RWPE2 (cell line): ENCODE measurements around the gene UBLCP1.

Experiments used
- ATAC-seq: fragments of 200-7000 bp; cut with Tn5 transposase; 3 replicates; pipeline ENCODE4 v1.9.1; 2021; ENCODE audit warnings: low read depth
- DNase-seq: peaks from one replicate; pipeline ENCODE4 v3.0.0-alpha.2; 2020; ENCODE audit warnings: low spot score
- H3K27ac ChIP-seq: fragments of 450-650 bp; 2 replicates; pipeline ENCODE4 v1.5.1; 2017; ENCODE audit warnings: mild to moderate bottlenecking; ENCODE audit not compliant: poor library complexity, severe bottlenecking
- H3K27me3 ChIP-seq: fragments of 250-450 bp; sonication (Bioruptor Pico); 2 replicates; pipeline ENCODE4 v1.5.1; 2021; ENCODE audit warnings: mild to moderate bottlenecking, moderate library complexity; ENCODE audit not compliant: insufficient read depth, poor library complexity, severe bottlenecking
- H3K36me3 ChIP-seq: fragments of 250-450 bp; sonication (Bioruptor Pico); 2 replicates; pipeline ENCODE4 v1.5.1; 2020; ENCODE audit warnings: low read depth, mild to moderate bottlenecking, moderate library complexity
- H3K4me1 ChIP-seq: fragments of 250-450 bp; sonication (Bioruptor Pico); 2 replicates; pipeline ENCODE4 v1.5.1; 2021; ENCODE audit warnings: mild to moderate bottlenecking, moderate library complexity; ENCODE audit not compliant: insufficient read depth, poor library complexity, severe bottlenecking
- H3K4me3 ChIP-seq: fragments of 250-450 bp; sonication (Bioruptor Pico); 2 replicates; pipeline ENCODE4 v1.5.1; 2021; ENCODE audit warnings: mild to moderate bottlenecking, moderate library complexity; ENCODE audit not compliant: severe bottlenecking
- H3K9me3 ChIP-seq: fragments of 250-450 bp; sonication (Bioruptor Pico); 2 replicates; pipeline ENCODE4 v1.5.1; 2021; ENCODE audit warnings: mild to moderate bottlenecking, moderate library complexity; ENCODE audit not compliant: severe bottlenecking
- CTCF ChIP-seq: fragments of 450-650 bp; IDR thresholded peaks from one replicate; pipeline ENCODE4 v1.5.1; 2017; ENCODE audit warnings: mild to moderate bottlenecking, moderate library complexity; ENCODE audit not compliant: poor library complexity, severe bottlenecking

UBLCP1 gene

DNA sequence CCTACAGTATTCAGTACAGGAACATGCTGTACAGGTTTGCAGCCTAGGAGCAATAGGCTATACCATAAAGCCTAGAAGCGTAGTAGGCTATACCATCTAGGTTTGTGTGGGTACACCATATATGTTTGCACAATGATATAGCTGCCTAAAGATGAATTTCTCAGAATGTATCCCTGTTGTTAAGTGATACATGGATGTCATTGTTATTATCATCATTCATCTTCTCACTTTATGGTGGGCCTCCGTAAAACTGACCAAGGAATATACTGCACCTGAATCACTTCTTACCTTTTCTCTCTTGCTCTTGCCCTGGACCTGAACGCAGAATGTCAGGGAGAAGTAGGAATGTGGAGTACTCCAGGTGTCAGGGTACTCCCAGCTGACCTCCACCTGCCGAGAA, 55.4 kb downstream of the UBLCP1 start:
- TF ChIP-seq CTCF = no peak
- no peaks in the 10 kb centered on the region for H3K9me3 ChIP-seq
- H3K27me3 ChIP-seq = no peaks in the 10 kb centered on the region
- H3K4me1 ChIP-seq = no peaks in the 10 kb centered on the region
- no peak overlapping the region for H3K27ac ChIP-seq
- ATAC-seq (no peak), DNase-seq (no peak)
- H3K36me3 ChIP-seq = no peaks in the 10 kb centered on the region
- H3K4me3 ChIP-seq = no peak overlapping the region

- no peak for TF ChIP-seq CTCF
- H3K4me1 ChIP-seq = no peaks in the 10 kb centered on the region
- no peaks in the 10 kb centered on the region for H3K36me3 ChIP-seq
- ATAC-seq = no peak
- no peak overlapping the region for H3K27ac ChIP-seq
- H3K4me3 ChIP-seq = no peak overlapping the region
- no peaks in the 10 kb centered on the region for H3K9me3 ChIP-seq
- no peaks in the 10 kb centered on the region for H3K27me3 ChIP-seq
- DNase-seq = no peak
Measured at GRCh38 chr5:159319363-159319762, 56.3 kb downstream of the UBLCP1 start.

DNA sequence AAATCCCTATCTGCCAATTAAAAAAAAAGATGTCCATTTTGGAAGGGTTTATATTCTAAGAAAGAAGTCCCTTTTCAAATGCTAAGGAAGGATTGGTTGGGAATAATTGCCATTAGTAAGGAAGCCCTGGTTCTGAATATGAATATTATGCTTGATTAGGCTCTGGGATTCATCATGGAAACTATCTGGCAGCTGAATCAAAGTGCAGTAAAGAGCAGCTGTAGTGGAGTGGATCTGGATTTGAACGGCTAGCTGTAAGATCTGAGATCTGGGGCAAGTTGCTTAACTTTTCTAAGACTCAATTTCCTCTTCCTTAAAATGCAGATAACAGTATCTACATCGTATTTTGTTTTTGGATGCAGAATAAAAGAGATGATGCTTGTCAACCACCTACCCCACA, 56.7 kb downstream of the UBLCP1 start:
- ATAC-seq = no peak

DNA sequence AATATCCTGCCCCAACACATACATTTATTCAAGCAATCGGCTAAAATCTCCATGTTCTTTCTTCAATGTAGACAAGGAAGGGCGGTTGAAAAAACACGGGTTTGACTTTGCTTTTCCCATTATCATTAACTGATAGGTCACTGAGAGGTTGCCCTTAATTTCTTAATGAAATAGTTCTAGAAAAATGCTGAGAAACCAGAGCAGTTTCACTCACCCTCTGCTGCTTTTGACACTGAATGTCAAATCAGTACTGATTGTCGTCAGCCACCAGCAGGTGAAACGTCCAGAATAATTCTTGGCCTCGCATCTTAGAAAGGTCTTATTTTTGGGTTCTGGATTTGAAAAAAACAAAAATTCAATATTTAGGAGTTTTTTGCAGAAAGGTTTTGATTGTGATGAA, 59.1 kb downstream of the UBLCP1 start:
- no peak overlapping the region for H3K4me3 ChIP-seq
- H3K36me3 ChIP-seq = no peaks in the 10 kb centered on the region
- no peaks in the 10 kb centered on the region for H3K27me3 ChIP-seq
- no peak overlapping the region for H3K27ac ChIP-seq
- H3K9me3 ChIP-seq = no peaks in the 10 kb centered on the region
- ATAC-seq = no peak
- no peaks in the 10 kb centered on the region for H3K4me1 ChIP-seq
- no peak for TF ChIP-seq CTCF
- no peak for DNase-seq

More for the DNA sequence above, 56.7 kb downstream of the UBLCP1 start:
- Histone ChIP-seq H3K4me1 (no peaks in the 10 kb centered on the region), H3K27me3 (no peaks in the 10 kb centered on the region), H3K4me3 (no peak overlapping the region), H3K27ac (no peak overlapping the region), H3K9me3 (no peaks in the 10 kb centered on the region), H3K36me3 (no peaks in the 10 kb centered on the region)
- DNase-seq = no peak
- no peak for TF ChIP-seq CTCF

DNA sequence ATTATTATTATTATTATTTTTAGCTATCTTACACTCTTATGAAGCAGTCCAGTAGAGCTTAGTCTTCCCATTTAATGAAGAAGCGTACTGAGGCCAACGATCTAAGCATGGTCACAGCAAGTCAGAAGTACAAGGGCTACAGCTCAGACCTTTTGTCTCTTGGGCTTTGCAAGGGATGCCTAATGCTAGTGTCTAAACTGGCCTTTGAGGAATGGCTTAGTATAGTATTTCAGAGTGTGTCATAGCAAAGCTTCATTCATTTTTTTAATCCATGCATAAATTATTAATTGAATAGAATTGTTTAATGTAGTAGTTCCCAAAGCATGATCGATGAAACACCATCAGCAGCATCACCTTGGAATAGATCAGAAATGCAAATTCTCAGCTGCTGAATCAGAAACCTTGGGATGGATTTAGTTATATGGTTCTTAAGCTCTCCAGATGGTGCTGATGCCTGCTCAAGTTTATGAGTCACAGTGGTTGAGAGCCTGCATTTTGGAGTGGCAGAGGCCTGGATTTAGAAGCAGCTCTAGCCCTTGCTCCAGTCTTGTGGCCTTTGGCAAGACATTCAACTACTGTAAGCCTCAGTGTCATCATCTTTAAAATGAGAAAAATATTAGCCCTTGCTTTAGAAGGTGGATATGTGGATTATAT, 61.1 kb downstream of the UBLCP1 start:
- Histone ChIP-seq H3K9me3 (no peaks in the 10 kb centered on the region), H3K27me3 (no peaks in the 10 kb centered on the region), H3K4me1 (no peaks in the 10 kb centered on the region), H3K36me3 (no peaks in the 10 kb centered on the region), H3K27ac (no peak overlapping the region), H3K4me3 (no peak overlapping the region)
- no peak for TF ChIP-seq CTCF
- DNase-seq (no peak), ATAC-seq (peak; percentile 82)
